SK-N-SH (cell line): Measurements from ENCODE around the gene LRP10. TPM values are rescaled to one million over a fixed set of nuclear protein-coding genes. Genes with fewer than 3 reads are reported as not detected.

Source experiments
- CTCF ChIA-PET: fragments of 300-600, 350-600 bp; formaldehyde crosslinking; extraction: SDS; loops from one replicate; lab custom pipeline; 2021; lab: Yijun Ruan, JAX
- POLR2A ChIA-PET: fragments of 350-600 bp; sonication (Branson Sonifier 250); formaldehyde crosslinking; extraction: SDS; loops from one replicate; lab custom pipeline; 2020; ENCODE audit warnings: antibody characterized with exemption, inconsistent platforms; lab: Yijun Ruan, JAX
- DNase-seq: peaks from one replicate; pipeline ENCODE4 v3.0.0; 2012
- H2AFZ ChIP-seq: fragments of 200-600 bp; sonication (generic); 2 replicates; pipeline ENCODE4 v1.8.1; 2016; ENCODE audit warnings: antibody characterized with exemption, mild to moderate bottlenecking, low read depth
- H3F3A ChIP-seq: fragments of 200-600 bp; sonication (generic); replicated peaks from 2 replicates; pipeline ENCODE3; 2016; ENCODE audit warnings: antibody characterized with exemption, mild to moderate bottlenecking; ENCODE audit not compliant: insufficient read depth
- H3K27ac ChIP-seq, 2 experiments: fragments of 200-500 bp in 1 of 2; fragments of 200-600 bp in 1 of 2; sonication (Bioruptor generic) in 1 of 2; sonication (generic), shearing (Covaris generic) in 1 of 2; 2 replicates each; pipeline versions ENCODE4 v1.5.1 to v1.6.1; 2014 to 2016; ENCODE audit warnings: low read depth in 2 of 2, inconsistent platforms in 1 of 2, low read length in 1 of 2, mild to moderate bottlenecking in 1 of 2, mixed read lengths in 1 of 2
- H3K27me3 ChIP-seq: fragments of 200-600 bp; sonication (generic), shearing (Covaris generic); 2 replicates; pipeline ENCODE4 v1.6.1; 2016; ENCODE audit warnings: mixed run types; ENCODE audit not compliant: insufficient read depth
- H3K36me3 ChIP-seq, 2 experiments: fragments of 200-500 bp in 1 of 2; fragments of 200-600 bp in 1 of 2; sonication (Bioruptor generic) in 1 of 2; sonication (generic) in 1 of 2; replicated peaks in 1 of 2; 2 replicates each; pipeline versions ENCODE3 to v1.5.1; 2014 to 2016; ENCODE audit warnings: low read length in 1 of 2, mild to moderate bottlenecking in 1 of 2; ENCODE audit not compliant: insufficient read depth in 2 of 2, control insufficient read depth in 1 of 2
- H3K4me1 ChIP-seq, 2 experiments: fragments of 200-500 bp in 1 of 2; fragments of 200-600 bp in 1 of 2; sonication (Bioruptor generic) in 1 of 2; sonication (generic), shearing (Covaris generic) in 1 of 2; 2 replicates each; pipeline versions ENCODE4 v1.5.1 to v1.6.1; 2014 to 2016; ENCODE audit warnings: low read depth in 1 of 2, low read length in 1 of 2, mixed run types in 1 of 2; ENCODE audit not compliant: insufficient read depth in 2 of 2, control insufficient read depth in 1 of 2
- H3K4me2 ChIP-seq: fragments of 200-600 bp; sonication (generic), shearing (Covaris generic); 2 replicates; pipeline ENCODE4 v1.6.1; 2017; ENCODE audit warnings: mixed run types
- H3K4me3 ChIP-seq, 2 experiments: fragments of 200-500 bp in 1 of 2; fragments of 200-600 bp in 1 of 2; sonication (Bioruptor generic) in 1 of 2; sonication (generic), shearing (Covaris generic) in 1 of 2; 2 replicates each; pipeline versions ENCODE4 v1.5.1 to v1.8.1; 2014 to 2016; ENCODE audit warnings: low read depth in 2 of 2, inconsistent platforms in 1 of 2, low read length in 1 of 2, mild to moderate bottlenecking in 1 of 2, mixed read lengths in 1 of 2, moderate library complexity in 1 of 2
- H3K79me2 ChIP-seq: fragments of 200-600 bp; sonication (generic); 2 replicates; pipeline ENCODE4 v1.8.1; 2017; ENCODE audit warnings: mild to moderate bottlenecking; ENCODE audit not compliant: insufficient read depth
- H3K9ac ChIP-seq: fragments of 200-600 bp; sonication (generic); 2 replicates; pipeline ENCODE4 v1.6.1; 2017; ENCODE audit warnings: mixed run types
- H3K9me2 ChIP-seq: fragments of 200-600 bp; sonication (generic); 2 replicates; pipeline ENCODE4 v1.6.1; 2017; ENCODE audit warnings: mixed run types
- H3K9me3 ChIP-seq: fragments of 200-600 bp; sonication (generic); 2 replicates; pipeline ENCODE4 v1.6.1; 2017; ENCODE audit warnings: mixed run types, mild to moderate bottlenecking, moderate library complexity
- H4K20me1 ChIP-seq: fragments of 200-600 bp; sonication (generic); 2 replicates; pipeline ENCODE4 v1.6.1; 2017; ENCODE audit warnings: mild to moderate bottlenecking, mixed run types; ENCODE audit not compliant: insufficient read depth
- CHD2 ChIP-seq: fragments of 150-350 bp; IDR thresholded peaks from 2 replicates; pipeline ENCODE4 v1.6.1; 2018; ENCODE audit warnings: low read length; ENCODE audit not compliant: partially characterized antibody
- EZH2phosphoT487 ChIP-seq: fragments of 200-600 bp; sonication (generic); IDR thresholded peaks from 2 replicates; pipeline ENCODE4 v1.6.1; 2017; ENCODE audit warnings: low read depth, mixed run types, mild to moderate bottlenecking, antibody characterized with exemption, moderate library complexity, borderline replicate concordance
- MAX ChIP-seq: IDR thresholded peaks from 2 replicates; pipeline ENCODE4 v1.4.0; 2012; ENCODE audit warnings: low read depth
- MXI1 ChIP-seq: IDR thresholded peaks from 2 replicates; pipeline ENCODE4 v1.6.1; 2012; ENCODE audit warnings: mild to moderate bottlenecking, low read depth, low read length, improper control_type of control experiment
- NFIC ChIP-seq: IDR thresholded peaks from 2 replicates; pipeline ENCODE4 v1.4.0; 2012; ENCODE audit warnings: borderline replicate concordance
- REST ChIP-seq: IDR thresholded peaks from 2 replicates; pipeline ENCODE4 v1.6.1; 2012; ENCODE audit warnings: mild to moderate bottlenecking, low read depth, low read length, moderate library complexity
- RXRA ChIP-seq: IDR thresholded peaks from 2 replicates; pipeline ENCODE4 v1.4.0; 2012; ENCODE audit warnings: low read depth, mild to moderate bottlenecking, borderline replicate concordance
- TAF1 ChIP-seq: IDR thresholded peaks from 2 replicates; pipeline ENCODE4 v1.6.1; 2012; ENCODE audit warnings: low read depth, mild to moderate bottlenecking, low read length, moderate library complexity, borderline replicate concordance
- TCF12 ChIP-seq: IDR thresholded peaks from 2 replicates; pipeline ENCODE4 v1.4.0; 2012
- ZBTB33 ChIP-seq: IDR thresholded peaks from 2 replicates; pipeline ENCODE4 v1.4.0; 2012; ENCODE audit warnings: low read depth, borderline replicate concordance
- WGBS: methylation state at CpG from one replicate; pipeline ENCODE4 v1.1.6; 2017; ENCODE audit warnings: low lambda C conversion rate; 5-methylcytosine and 5-hydroxymethylcytosine counted together
- polyA plus RNA-seq, 3 experiments: library from polyadenylated mRNA; depleted of rRNA; stranded (reverse); fragments of >200 nt; gene quantifications; 2 replicates each; pipeline ENCODE4 v1.2.3, GENCODE V29; 2012

LRP10 gene
- polyA plus RNA-seq, 1 of the 3 experiments (the other 2 are of a cell fraction): 117 TPM

GRCh38 chr14:22887260-22887989, 15.9 kb downstream of the LRP10 start:
- ChIA-PET CTCF (interaction anchor here (1.3 to 13.0 kb wide), 7 partner anchors 9 to 108 kb away, joined by 3 to 96 read pairs (median 13); no protein-coding TSS in a partner anchor), POLR2A (interaction anchor here (1.7 kb wide), 1 partner anchor 16 kb away, joined by 3 read pairs; the partner anchor contains the start of gene LRP10)
- no peaks in the 10 kb centered on the region for H3K27me3 ChIP-seq
- peak overlapping the region; percentile 88 for H3K4me2 ChIP-seq
- TF ChIP-seq MAX (peak; percentile 92), ZBTB33 (no peak), NFIC (no peak), RXRA (no peak), TAF1 (no peak), CHD2 (peak; percentile 8), TCF12 (0 out of 2 replicates have a peak, but pooled peaks have one; percentile 6), EZH2phosphoT487 (no peak), REST (no peak), MXI1 (peak; percentile 31; the same call in 1 of the 2 replicates)
- 11% methylated on average over 10 of the region's 11 CpGs for WGBS
- peak overlapping the region; percentile 98; the same call in 1 of the 2 replicates for H2AFZ ChIP-seq
- peaks cover 8 to 39% of the 10 kb centered on the region in 2 experiments; a peak in 2 of 4 replicates for H3K4me1 ChIP-seq
- H3K4me3 ChIP-seq: peak overlapping the region; percentile 63 to 82
- no peaks in the 10 kb centered on the region for H3F3A ChIP-seq
- peak overlapping the region; percentile 75 to 92 for H3K27ac ChIP-seq
- peaks cover 6% of the 10 kb centered on the region; the same call in 1 of the 2 replicates for H3K79me2 ChIP-seq
- H3K9me3 ChIP-seq: no peaks in the 10 kb centered on the region
- no peaks in the 10 kb centered on the region for H3K9me2 ChIP-seq
- H3K9ac ChIP-seq: peak overlapping the region; percentile 82
- no peaks in the 10 kb centered on the region for H3K36me3 ChIP-seq
- no peaks in the 10 kb centered on the region for H4K20me1 ChIP-seq
- DNase-seq: peak; percentile 81
